ENCODE measurements around the gene KLF2. TPM values are rescaled to one million over a fixed set of nuclear protein-coding genes. Genes with fewer than 3 reads are reported as not detected.

KLF2 gene
- total and polyA plus RNA-seq, 10 of the 15 experiments (the other 5 are each of a cell fraction or from before 2014, with no cell fraction given), result 0.16 to 13.7 (median 1.0) TPM

DNA sequence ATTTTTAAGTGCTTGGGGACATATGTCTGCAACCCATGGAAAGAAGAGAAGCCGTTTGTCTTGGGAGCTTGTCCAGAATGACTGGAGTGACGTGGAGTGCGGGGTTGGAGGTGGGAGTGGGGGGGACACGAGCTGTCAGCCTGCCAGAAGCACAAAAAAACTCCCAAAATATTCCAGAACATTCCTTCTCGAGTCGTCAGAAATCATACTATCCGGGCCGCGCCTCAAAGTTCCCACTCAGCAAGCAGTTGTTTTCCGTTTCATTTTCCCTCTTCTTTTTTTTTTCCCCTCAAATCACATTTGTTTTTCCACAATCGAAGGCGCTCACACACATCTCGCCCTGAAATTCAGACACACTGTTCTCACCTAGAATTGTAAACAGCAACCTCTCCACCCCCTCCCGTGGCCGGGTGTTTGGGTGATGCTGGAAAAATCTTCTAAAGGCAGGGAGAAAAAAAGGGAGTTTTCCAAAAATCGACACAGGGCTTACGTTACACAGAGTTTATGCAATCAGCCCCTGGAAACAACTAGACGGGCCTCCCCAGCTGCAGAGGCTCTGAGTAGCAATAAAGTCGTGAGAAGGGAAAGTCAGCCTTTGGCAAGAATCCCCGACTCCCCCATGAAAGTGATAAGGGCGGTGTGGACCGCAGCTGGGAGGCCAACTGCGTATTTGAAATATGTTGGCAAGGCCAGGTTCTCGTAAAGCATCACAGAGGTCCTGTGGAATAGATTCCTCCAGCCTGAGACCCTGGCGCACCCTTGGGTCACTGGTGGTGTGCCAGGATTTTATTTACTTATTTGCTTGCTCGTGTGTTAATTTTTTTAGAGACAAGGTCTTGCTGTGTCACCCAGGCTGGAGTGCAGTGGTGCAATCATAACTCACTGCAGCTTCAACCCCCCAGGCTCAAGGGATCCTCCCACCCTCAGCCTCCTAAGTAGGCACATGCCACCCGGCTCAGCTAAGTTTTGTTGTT is 31.2 kb upstream of the KLF2 start:
- no peaks in the 10 kb centered on the region for H3K79me2 ChIP-seq (ENCODE audit: control insufficient read depth, insufficient read depth, low read length)
- DNase-seq (ENCODE audit: low read depth, low spot score), result no peak
- ChIA-PET POLR2A (no interaction called here), SMC1A (ENCODE audit: uncharacterized antibody, unreplicated experiment) (interaction anchor here (0.6 kb wide), 1 partner anchor 714 kb away, joined by 3 read pairs; no protein-coding TSS in a partner anchor), CTCF (interaction anchor here (0.8 kb wide), 1 partner anchor 12 kb away, joined by 3 read pairs; no protein-coding TSS in a partner anchor), RAD21 (ENCODE audit: unreplicated experiment) (interaction anchor here (1.8 kb wide), 1 partner anchor 89 kb away, joined by 4 read pairs; no protein-coding TSS in a partner anchor)
- H3K4me1 ChIP-seq (ENCODE audit: control insufficient read depth, insufficient read depth, low read length), result no peaks in the 10 kb centered on the region
- no TSS peak for BruUV-seq (replicated peaks)
- H4K20me1 ChIP-seq (ENCODE audit: control insufficient read depth, insufficient read depth), result no peaks in the 10 kb centered on the region
- intact Hi-C loops (cut with micrococcal nuclease; ENCODE audit: unreplicated experiment) (no loop called here), in situ Hi-C loops (cut with MboI) (no loop called here)
- 50% methylated on average over 27 of the region's 27 CpGs for WGBS (ENCODE audit: insufficient coverage, insufficient replicate concordance, low lambda C conversion rate, missing lambda C conversion rate)
- H3K27me3 ChIP-seq (replicated peaks in 1 of 2; ENCODE audit: control insufficient read depth in 2 of 2, insufficient read depth in 2 of 2, low read length in 1 of 2), result peaks cover 0 to 2% of the 10 kb centered on the region in 2 experiments; a peak in 1 of 4 replicates
- no peak overlapping the region for H3K4me2 ChIP-seq (ENCODE audit: control insufficient read depth, insufficient read depth)
- TF ChIP-seq POLR2AphosphoS5 (IDR thresholded peaks at IDR 0.05; ENCODE audit: low read length) (no peak), ZNF217 (IDR thresholded peaks at IDR 0.05) (no peak), IKZF2 (IDR thresholded peaks at IDR 0.05) (no peak), MEF2A (IDR thresholded peaks at IDR 0.05; ENCODE audit: insufficient read depth, low read depth, low read length) (no peak), CBX5 (IDR thresholded peaks at IDR 0.05; ENCODE audit: low read depth) (no peak), CBFB (IDR thresholded peaks at IDR 0.05; ENCODE audit: low read depth) (no peak), KDM1A (IDR thresholded peaks at IDR 0.05; ENCODE audit: borderline replicate concordance) (no peak), YY1 (IDR thresholded peaks at IDR 0.05; ENCODE audit: low read depth, low read length) (no peak), BACH1 (IDR thresholded peaks at IDR 0.05; ENCODE audit: borderline replicate concordance) (no peak), TAF1 (IDR thresholded peaks at IDR 0.05; ENCODE audit: borderline replicate concordance, low read depth, low read length) (no peak), MEF2B (IDR thresholded peaks at IDR 0.05; ENCODE audit: partially characterized antibody, poor library complexity, severe bottlenecking) (no peak), CHD4 (IDR thresholded peaks at IDR 0.05) (no peak)
- TF ChIP-seq, protein P1, sequence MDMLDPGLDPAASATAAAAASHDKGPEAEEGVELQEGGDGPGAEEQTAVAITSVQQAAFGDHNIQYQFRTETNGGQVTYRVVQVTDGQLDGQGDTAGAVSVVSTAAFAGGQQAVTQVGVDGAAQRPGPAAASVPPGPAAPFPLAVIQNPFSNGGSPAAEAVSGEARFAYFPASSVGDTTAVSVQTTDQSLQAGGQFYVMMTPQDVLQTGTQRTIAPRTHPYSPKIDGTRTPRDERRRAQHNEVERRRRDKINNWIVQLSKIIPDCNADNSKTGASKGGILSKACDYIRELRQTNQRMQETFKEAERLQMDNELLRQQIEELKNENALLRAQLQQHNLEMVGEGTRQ (IDR thresholded peaks at IDR 0.05; ENCODE audit: borderline replicate concordance, low read depth, low read length), result no peak
- TF ChIP-seq, protein P2, sequence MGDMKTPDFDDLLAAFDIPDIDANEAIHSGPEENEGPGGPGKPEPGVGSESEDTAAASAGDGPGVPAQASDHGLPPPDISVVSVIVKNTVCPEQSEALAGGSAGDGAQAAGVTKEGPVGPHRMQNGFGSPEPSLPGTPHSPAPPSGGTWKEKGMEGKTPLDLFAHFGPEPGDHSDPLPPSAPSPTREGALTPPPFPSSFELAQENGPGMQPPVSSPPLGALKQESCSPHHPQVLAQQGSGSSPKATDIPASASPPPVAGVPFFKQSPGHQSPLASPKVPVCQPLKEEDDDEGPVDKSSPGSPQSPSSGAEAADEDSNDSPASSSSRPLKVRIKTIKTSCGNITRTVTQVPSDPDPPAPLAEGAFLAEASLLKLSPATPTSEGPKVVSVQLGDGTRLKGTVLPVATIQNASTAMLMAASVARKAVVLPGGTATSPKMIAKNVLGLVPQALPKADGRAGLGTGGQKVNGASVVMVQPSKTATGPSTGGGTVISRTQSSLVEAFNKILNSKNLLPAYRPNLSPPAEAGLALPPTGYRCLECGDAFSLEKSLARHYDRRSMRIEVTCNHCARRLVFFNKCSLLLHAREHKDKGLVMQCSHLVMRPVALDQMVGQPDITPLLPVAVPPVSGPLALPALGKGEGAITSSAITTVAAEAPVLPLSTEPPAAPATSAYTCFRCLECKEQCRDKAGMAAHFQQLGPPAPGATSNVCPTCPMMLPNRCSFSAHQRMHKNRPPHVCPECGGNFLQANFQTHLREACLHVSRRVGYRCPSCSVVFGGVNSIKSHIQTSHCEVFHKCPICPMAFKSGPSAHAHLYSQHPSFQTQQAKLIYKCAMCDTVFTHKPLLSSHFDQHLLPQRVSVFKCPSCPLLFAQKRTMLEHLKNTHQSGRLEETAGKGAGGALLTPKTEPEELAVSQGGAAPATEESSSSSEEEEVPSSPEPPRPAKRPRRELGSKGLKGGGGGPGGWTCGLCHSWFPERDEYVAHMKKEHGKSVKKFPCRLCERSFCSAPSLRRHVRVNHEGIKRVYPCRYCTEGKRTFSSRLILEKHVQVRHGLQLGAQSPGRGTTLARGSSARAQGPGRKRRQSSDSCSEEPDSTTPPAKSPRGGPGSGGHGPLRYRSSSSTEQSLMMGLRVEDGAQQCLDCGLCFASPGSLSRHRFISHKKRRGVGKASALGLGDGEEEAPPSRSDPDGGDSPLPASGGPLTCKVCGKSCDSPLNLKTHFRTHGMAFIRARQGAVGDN (IDR thresholded peaks at IDR 0.05), result no peak
- TF ChIP-seq, protein P3, sequence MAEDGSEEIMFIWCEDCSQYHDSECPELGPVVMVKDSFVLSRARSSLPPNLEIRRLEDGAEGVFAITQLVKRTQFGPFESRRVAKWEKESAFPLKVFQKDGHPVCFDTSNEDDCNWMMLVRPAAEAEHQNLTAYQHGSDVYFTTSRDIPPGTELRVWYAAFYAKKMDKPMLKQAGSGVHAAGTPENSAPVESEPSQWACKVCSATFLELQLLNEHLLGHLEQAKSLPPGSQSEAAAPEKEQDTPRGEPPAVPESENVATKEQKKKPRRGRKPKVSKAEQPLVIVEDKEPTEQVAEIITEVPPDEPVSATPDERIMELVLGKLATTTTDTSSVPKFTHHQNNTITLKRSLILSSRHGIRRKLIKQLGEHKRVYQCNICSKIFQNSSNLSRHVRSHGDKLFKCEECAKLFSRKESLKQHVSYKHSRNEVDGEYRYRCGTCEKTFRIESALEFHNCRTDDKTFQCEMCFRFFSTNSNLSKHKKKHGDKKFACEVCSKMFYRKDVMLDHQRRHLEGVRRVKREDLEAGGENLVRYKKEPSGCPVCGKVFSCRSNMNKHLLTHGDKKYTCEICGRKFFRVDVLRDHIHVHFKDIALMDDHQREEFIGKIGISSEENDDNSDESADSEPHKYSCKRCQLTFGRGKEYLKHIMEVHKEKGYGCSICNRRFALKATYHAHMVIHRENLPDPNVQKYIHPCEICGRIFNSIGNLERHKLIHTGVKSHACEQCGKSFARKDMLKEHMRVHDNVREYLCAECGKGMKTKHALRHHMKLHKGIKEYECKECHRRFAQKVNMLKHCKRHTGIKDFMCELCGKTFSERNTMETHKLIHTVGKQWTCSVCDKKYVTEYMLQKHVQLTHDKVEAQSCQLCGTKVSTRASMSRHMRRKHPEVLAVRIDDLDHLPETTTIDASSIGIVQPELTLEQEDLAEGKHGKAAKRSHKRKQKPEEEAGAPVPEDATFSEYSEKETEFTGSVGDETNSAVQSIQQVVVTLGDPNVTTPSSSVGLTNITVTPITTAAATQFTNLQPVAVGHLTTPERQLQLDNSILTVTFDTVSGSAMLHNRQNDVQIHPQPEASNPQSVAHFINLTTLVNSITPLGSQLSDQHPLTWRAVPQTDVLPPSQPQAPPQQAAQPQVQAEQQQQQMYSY (CRISPR knock-in tag; IDR thresholded peaks at IDR 0.05), result no peak
- FAIRE-seq, result no peak
- no peak overlapping the region for H3K9ac ChIP-seq (ENCODE audit: control insufficient read depth, insufficient read depth, low read length)
- H2AFZ ChIP-seq (ENCODE audit: control insufficient read depth, low read depth, low read length), result no peak overlapping the region
- H3K36me3 ChIP-seq (ENCODE audit: control insufficient read depth in 2 of 2, insufficient read depth in 2 of 2, low read length in 1 of 2), result no peaks in the 10 kb centered on the region
- no peak for ATAC-seq
- H3K9me3 ChIP-seq (replicated peaks; ENCODE audit: control insufficient read depth, insufficient read depth, low read length), result peaks cover 3% of the 10 kb centered on the region
- no peak overlapping the region for H3K4me3 ChIP-seq
- H3K27ac ChIP-seq (ENCODE audit: control insufficient read depth, insufficient read depth), result no peak overlapping the region
